WERI-Rb-1 (cell line): ENCODE data around the gene COL9A1.
A peak's percentile ranks its signal among the peaks of the same experiment; 100 is the strongest.

Experiments
- DNase-seq: peaks from one replicate; pipeline ENCODE4 v3.0.0-alpha.2; 2020
- H3K27ac ChIP-seq: fragments of 250-450 bp; sonication (Bioruptor Pico); 2 replicates; pipeline ENCODE4 v1.5.1; 2020; ENCODE audit warnings: mild to moderate bottlenecking, moderate library complexity
- H3K27me3 ChIP-seq: fragments of 250-450 bp; sonication (Bioruptor Pico); 2 replicates; pipeline ENCODE4 v1.5.1; 2021; ENCODE audit warnings: mild to moderate bottlenecking, low read depth, moderate library complexity; ENCODE audit not compliant: insufficient read depth, severe bottlenecking
- H3K36me3 ChIP-seq: fragments of 250-450 bp; sonication (Bioruptor Pico); 2 replicates; pipeline ENCODE4 v1.5.1; 2020; ENCODE audit warnings: mild to moderate bottlenecking, moderate library complexity
- H3K4me3 ChIP-seq: 2 replicates; pipeline ENCODE4 v1.5.1; 2011; ENCODE audit warnings: low read depth, mild to moderate bottlenecking, control low read depth, low read length
- H3K9me3 ChIP-seq: fragments of 250-450 bp; sonication (Bioruptor Pico); 2 replicates; pipeline ENCODE4 v1.5.1; 2021; ENCODE audit warnings: mild to moderate bottlenecking, moderate library complexity; ENCODE audit not compliant: severe bottlenecking
- TF ChIP-seq, protein P1 (sequence below): IDR thresholded peaks from 2 replicates; pipeline ENCODE4 v1.5.1; 2011; ENCODE audit warnings: low read depth, mild to moderate bottlenecking, control low read depth, inconsistent platforms, low read length

The COL9A1 gene

DNA sequence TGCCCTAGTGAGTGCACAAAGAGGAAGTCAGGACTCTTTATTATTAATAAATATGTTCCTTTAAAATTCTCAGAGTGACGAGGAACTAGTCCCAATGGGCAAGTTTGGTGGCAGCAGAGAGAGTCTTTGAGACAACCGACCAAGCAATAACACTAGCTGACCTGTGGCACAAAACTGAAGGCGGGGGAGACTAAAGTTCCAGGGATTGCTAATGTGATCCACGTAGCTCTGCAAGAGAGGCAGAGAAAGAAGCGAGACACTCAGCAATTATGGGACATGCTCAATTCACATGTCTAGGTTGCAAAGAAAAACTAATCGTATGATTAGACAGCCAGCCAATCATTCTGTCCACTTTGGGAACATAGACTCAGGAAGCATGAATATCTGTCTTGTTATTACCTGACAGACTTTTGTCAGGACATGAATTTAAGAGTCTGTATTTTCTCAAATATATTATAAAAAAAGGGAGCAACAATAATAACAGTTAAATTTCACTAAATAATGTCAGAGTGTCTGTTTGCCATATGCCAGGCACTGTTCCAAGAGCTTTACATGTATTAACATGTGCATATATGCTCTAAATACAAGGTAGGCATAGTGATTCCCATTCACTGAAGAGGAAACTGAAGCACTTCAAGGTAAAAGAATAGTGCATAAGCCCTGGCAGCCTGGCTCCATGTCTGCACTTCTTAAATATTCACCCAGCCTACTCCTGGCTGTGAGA is 81.0 kb downstream of the COL9A1 start:
- DNase-seq = no peak
- TF ChIP-seq, protein P1, sequence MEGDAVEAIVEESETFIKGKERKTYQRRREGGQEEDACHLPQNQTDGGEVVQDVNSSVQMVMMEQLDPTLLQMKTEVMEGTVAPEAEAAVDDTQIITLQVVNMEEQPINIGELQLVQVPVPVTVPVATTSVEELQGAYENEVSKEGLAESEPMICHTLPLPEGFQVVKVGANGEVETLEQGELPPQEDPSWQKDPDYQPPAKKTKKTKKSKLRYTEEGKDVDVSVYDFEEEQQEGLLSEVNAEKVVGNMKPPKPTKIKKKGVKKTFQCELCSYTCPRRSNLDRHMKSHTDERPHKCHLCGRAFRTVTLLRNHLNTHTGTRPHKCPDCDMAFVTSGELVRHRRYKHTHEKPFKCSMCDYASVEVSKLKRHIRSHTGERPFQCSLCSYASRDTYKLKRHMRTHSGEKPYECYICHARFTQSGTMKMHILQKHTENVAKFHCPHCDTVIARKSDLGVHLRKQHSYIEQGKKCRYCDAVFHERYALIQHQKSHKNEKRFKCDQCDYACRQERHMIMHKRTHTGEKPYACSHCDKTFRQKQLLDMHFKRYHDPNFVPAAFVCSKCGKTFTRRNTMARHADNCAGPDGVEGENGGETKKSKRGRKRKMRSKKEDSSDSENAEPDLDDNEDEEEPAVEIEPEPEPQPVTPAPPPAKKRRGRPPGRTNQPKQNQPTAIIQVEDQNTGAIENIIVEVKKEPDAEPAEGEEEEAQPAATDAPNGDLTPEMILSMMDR = no peak
- H3K4me3 ChIP-seq = no peak overlapping the region

GRCh38 chr6:70221025-70221714 is 81.7 kb downstream of the COL9A1 start:
- H3K9me3 ChIP-seq = no peaks in the 10 kb centered on the region
- TF ChIP-seq, protein P1 = peak; percentile 40; the same call in 1 of the 2 replicates
- DNase-seq = peak; percentile 22
- H3K36me3 ChIP-seq = no peaks in the 10 kb centered on the region
- H3K4me3 ChIP-seq = no peak overlapping the region
- H3K27me3 ChIP-seq = no peaks in the 10 kb centered on the region
- H3K27ac ChIP-seq = no peak overlapping the region

More for the DNA sequence above, 81.0 kb downstream of the COL9A1 start:
- Histone ChIP-seq H3K27ac (no peak overlapping the region), H3K36me3 (no peaks in the 10 kb centered on the region), H3K9me3 (no peaks in the 10 kb centered on the region), H3K27me3 (no peaks in the 10 kb centered on the region)

DNA sequence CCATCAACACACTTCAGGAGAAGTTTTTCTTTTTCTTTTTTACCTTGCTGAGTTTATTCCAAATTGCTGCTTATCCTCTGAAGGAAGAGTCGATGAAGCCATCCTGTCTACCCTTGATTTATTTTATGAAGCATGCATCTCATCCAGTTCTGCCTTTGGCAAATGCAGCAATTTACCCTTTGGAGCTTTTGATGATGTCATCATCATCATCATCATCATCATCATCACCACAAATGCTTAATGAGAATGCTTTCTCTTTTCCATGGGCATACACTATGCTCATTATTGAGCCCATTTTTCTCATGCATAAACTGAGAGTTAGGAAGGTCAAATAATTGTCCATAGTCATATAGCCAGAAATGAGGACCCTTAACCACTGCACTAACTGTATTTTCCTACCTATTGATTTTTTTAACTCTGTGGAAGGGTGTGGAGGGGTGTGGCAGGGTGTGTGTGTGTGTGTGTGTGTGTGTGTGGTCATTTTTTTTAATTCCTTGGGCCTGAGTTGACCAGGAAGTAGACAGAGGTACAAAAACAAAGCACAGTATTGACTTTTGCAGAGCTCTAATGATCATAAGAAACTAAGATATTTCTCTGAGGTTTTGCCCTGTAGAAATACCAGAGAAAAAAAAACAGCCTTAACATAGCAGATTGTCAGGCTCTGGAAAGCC is 82.8 kb downstream of the COL9A1 start:
- H3K9me3 ChIP-seq = no peaks in the 10 kb centered on the region
- H3K27me3 ChIP-seq = no peaks in the 10 kb centered on the region
- no peak overlapping the region for H3K27ac ChIP-seq
- DNase-seq = no peak
- H3K36me3 ChIP-seq = no peaks in the 10 kb centered on the region
- TF ChIP-seq, protein P1 = no peak
- no peak overlapping the region for H3K4me3 ChIP-seq

- TF ChIP-seq, protein P1 = no peak
- no peak overlapping the region for H3K4me3 ChIP-seq
- no peak overlapping the region for H3K27ac ChIP-seq
- no peak for DNase-seq
- no peaks in the 10 kb centered on the region for H3K27me3 ChIP-seq
- H3K36me3 ChIP-seq = no peaks in the 10 kb centered on the region
- H3K9me3 ChIP-seq = no peaks in the 10 kb centered on the region
Observed at GRCh38 chr6:70216767-70217166, 86.1 kb downstream of the COL9A1 start.

DNA sequence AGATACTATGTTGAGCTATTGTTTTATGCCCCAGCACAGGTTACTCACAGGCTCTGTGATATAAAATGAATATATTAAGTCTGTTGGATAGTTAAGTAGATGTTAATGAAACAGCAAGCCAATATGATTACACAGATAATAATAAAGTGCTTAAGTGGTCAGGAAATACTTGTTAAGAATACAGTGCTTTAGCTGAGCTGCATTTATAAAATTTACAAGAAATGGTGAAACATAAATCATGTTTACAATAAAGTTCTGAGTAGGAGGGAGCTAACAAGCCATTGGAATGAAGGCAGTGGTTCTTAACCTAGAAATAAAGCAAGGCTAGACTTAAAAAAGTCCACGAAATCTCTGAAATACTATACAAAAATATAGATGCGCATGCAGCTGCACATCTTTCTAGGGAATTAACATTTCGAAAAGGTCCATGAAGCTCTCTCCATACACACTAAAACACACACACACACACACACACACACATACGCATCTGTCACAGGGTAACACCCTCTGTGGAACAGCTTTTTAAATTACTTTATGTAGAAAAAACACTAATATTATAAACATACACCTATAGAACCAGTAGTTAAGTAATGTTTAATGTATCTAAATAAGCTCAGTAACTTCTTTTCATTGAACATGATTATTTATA is 87.3 kb downstream of the COL9A1 start:
- DNase-seq = no peak
- Histone ChIP-seq H3K36me3 (no peaks in the 10 kb centered on the region), H3K4me3 (no peak overlapping the region), H3K9me3 (no peaks in the 10 kb centered on the region), H3K27me3 (no peaks in the 10 kb centered on the region), H3K27ac (no peak overlapping the region)
- TF ChIP-seq, protein P1 = no peak
